Common myeloid progenitor, CD34-positive (primary cell): Measurements from ENCODE around the gene CACNA2D1.

Source experiments
- CTCF ChIA-PET: fragments of 350-600 bp; sonication (Branson Sonifier 250); formaldehyde crosslinking; loops from one replicate; lab custom pipeline; 2021; ENCODE audit warnings: antibody characterized with exemption; lab: Charles Lee
- POLR2A ChIA-PET: fragments of 350-600 bp; sonication (Branson Sonifier 250); formaldehyde crosslinking; loops from one replicate; lab custom pipeline; 2021; ENCODE audit warnings: antibody characterized with exemption; lab: Charles Lee
- DNase-seq, 3 donors: peaks; one replicate each; pipeline versions ENCODE4 v3.0.0 to v3.0.0-alpha.2; 2013
- H3K27ac ChIP-seq, 2 experiments: 1 replicate in 1 of 2; 2 replicates in 1 of 2; pipeline ENCODE4 v1.7.0; 2013; ENCODE audit warnings: inconsistent platforms in 2 of 2, low read length in 2 of 2, mild to moderate bottlenecking in 2 of 2, low read depth in 1 of 2, moderate library complexity in 1 of 2; ENCODE audit not compliant: severe bottlenecking in 2 of 2, insufficient read depth in 1 of 2, poor library complexity in 1 of 2
- H3K27me3 ChIP-seq, 5 experiments: replicated peaks in 2 of 5; 1 replicate in 3 of 5; 2 replicates in 2 of 5; pipeline versions ENCODE4 v1.6.1 to v1.7.0; 2013; ENCODE audit warnings: low read length in 4 of 5, mild to moderate bottlenecking in 2 of 5, moderate library complexity in 2 of 5, inconsistent platforms in 1 of 5; ENCODE audit not compliant: insufficient read depth in 5 of 5, control insufficient read depth in 4 of 5
- H3K36me3 ChIP-seq, 4 experiments: 1 replicate in 2 of 4; 2 replicates in 2 of 4; pipeline versions ENCODE4 v1.6.1 to v1.7.0; 2013; ENCODE audit warnings: low read length in 3 of 4, control low read depth in 1 of 4, mild to moderate bottlenecking in 1 of 4; ENCODE audit not compliant: control insufficient read depth in 4 of 4, insufficient read depth in 4 of 4
- H3K4me1 ChIP-seq, 4 experiments: 1 replicate in 3 of 4; 2 replicates in 1 of 4; pipeline versions ENCODE4 v1.6.1 to v1.7.1; 2013; ENCODE audit warnings: low read length in 3 of 4, mild to moderate bottlenecking in 3 of 4, control low read depth in 1 of 4, inconsistent platforms in 1 of 4, moderate library complexity in 1 of 4; ENCODE audit not compliant: control insufficient read depth in 4 of 4, insufficient read depth in 4 of 4; ENCODE audit errors: control extremely low read depth in 1 of 4
- H3K4me3 ChIP-seq, 7 experiments: 1 replicate in 4 of 7; 2 replicates in 3 of 7; pipeline versions ENCODE4 v1.5.1 to v1.7.0; 2013; ENCODE audit warnings: mild to moderate bottlenecking in 7 of 7, low read length in 6 of 7, moderate library complexity in 6 of 7, inconsistent platforms in 2 of 7, low read depth in 2 of 7, control low read depth in 1 of 7; ENCODE audit not compliant: insufficient read depth in 4 of 7, control insufficient read depth in 1 of 7; ENCODE audit errors: extremely low read depth in 1 of 7
- H3K9me3 ChIP-seq, 5 experiments: 1 replicate in 4 of 5; 2 replicates in 1 of 5; pipeline versions ENCODE4 v1.6.1 to v1.7.1; 2013; ENCODE audit warnings: low read length in 4 of 5, mild to moderate bottlenecking in 2 of 5, inconsistent platforms in 1 of 5, low read depth in 1 of 5, moderate library complexity in 1 of 5; ENCODE audit not compliant: control insufficient read depth in 4 of 5, insufficient read depth in 2 of 5; ENCODE audit errors: control extremely low read depth in 1 of 5
- WGBS: methylation state at CpG from one replicate; pipeline ENCODE4 v1.1.5; 2013; ENCODE audit not compliant: insufficient coverage; 5-methylcytosine and 5-hydroxymethylcytosine counted together

Gene CACNA2D1

DNA sequence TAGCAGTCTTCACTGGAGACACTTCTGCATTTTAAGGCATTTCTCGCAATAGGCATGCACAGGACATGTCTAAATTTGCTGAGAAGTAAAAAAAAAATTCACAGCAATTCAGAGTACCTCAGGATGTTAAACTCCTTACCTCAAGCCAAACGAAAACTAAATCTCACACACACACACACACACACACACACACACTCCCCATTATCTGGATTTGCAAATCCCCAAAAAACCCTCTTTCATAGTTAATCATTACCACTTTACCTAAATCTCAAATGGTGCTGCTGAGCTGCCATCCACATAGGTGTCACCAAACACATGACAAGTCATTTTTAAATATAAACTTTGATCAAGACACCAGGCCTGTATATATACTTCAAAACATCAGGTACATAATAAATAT, 31.8 kb downstream of the CACNA2D1 start:
- ChIA-PET POLR2A (interaction anchor here (0.6 kb wide), 1 partner anchor 360 kb away, joined by 4 read pairs; no protein-coding TSS in a partner anchor), CTCF (no interaction called here)
- Histone ChIP-seq H3K27me3 (no peaks in the 10 kb centered on the region), H3K27ac (no peak overlapping the region), H3K36me3 (no peaks in the 10 kb centered on the region), H3K9me3 (no peaks in the 10 kb centered on the region), H3K4me3 (no peak overlapping the region), H3K4me1 (no peaks in the 10 kb centered on the region)
- WGBS = 100% methylated on average over 1 of the region's 2 CpGs
- DNase-seq = no peak

DNA sequence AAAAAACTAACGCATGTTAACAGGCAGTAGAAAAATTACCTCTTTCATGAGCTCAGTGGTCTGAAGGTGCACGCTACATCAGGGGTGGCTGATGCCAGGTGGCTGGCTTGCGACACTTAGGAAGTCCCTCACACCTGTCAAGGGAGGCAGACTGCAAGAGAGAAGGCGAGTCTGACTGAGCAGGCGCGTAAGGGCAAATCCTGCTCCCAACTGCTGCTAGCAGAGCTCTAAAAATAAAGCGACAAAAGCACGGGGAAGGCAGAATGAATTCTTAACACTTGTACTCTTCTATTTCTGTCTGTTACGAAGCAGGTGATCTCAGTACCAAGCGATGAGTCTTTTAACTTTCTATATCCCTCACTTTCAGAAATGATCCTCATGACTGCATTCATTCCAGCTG, 33.1 kb downstream of the CACNA2D1 start:
- Histone ChIP-seq H3K4me3 (no peak overlapping the region), H3K9me3 (no peaks in the 10 kb centered on the region), H3K36me3 (no peaks in the 10 kb centered on the region), H3K4me1 (no peaks in the 10 kb centered on the region), H3K27ac (no peak overlapping the region), H3K27me3 (no peaks in the 10 kb centered on the region)
- over 99% methylated on average over 10 of the region's 10 CpGs for WGBS
- ChIA-PET POLR2A (no interaction called here), CTCF (interaction anchor here (1.0 kb wide), 1 partner anchor 20 kb away, joined by 4 read pairs; no protein-coding TSS in a partner anchor)
- no peak for DNase-seq

DNA sequence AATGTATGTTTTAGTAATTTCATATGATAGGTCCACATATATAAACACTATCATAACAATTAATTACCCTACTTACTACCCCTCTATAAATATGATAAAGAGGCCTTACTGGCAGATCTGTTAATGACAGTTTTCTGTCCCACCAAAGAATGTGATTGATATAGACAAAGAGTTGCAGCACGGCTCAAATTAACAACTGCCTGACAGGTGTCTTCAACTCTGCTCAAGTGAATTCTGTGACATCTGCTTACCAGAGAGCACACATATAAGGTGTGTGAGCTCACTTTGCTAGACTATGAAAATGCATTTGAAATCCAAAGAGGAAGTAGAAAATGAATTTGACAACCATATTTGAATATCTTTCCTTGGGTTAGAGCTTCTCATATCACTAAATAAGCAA, 36.6 kb downstream of the CACNA2D1 start:
- CTCF ChIA-PET = no interaction called here

DNA sequence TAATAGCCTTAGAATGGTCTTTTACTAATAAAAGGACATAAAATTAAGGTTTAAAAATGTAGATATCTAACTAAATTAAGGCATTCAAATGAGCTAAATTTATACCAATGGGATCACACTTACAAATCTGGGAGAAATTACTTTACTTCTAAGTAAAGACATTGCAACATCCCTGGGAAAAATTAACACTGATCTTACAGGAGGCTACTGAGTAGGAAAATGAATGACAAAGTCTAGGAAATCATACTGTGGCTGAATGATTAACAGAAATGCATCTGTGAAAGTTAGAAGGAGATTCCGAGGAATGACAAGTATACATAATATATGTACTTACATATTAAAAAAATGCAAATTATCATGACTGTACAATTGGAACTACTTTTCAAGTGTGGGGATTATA, 38.3 kb downstream of the CACNA2D1 start:
- ChIA-PET POLR2A (no interaction called here), CTCF (no interaction called here)
- Histone ChIP-seq H3K9me3 (no peaks in the 10 kb centered on the region), H3K4me3 (no peak overlapping the region), H3K4me1 (no peaks in the 10 kb centered on the region), H3K27ac (no peak overlapping the region), H3K36me3 (no peaks in the 10 kb centered on the region), H3K27me3 (no peaks in the 10 kb centered on the region)
- WGBS = no CpG with 5 or more reads among the region's 1 CpG
- DNase-seq = no peak

More for the DNA sequence above, 36.6 kb downstream of the CACNA2D1 start:
- Histone ChIP-seq H3K4me1 (no peaks in the 10 kb centered on the region), H3K27me3 (no peaks in the 10 kb centered on the region), H3K36me3 (no peaks in the 10 kb centered on the region), H3K27ac (no peak overlapping the region), H3K9me3 (no peaks in the 10 kb centered on the region), H3K4me3 (no peak overlapping the region)
- POLR2A ChIA-PET = no interaction called here
- no peak for DNase-seq
- WGBS = 100% methylated on average over 1 of the region's 1 CpG

DNA sequence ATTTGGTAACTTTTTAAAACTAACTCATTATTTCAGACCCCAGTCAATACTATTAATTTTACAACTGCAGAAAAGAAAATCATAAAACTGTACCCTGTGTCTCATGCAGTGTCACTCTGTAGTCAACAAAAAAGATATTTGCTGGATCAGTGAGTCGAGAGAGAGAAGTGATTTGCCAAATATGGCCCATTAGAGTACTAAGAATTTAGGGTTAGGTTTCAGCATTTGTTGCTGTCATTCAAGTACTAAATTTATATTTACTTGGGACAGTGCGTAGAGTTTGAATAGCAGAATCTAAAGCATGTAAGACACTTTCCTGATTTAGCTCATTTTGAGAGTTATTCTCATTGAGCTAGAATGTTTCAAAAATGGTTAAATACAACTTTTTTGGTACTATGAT, 38.9 kb downstream of the CACNA2D1 start:
- Histone ChIP-seq H3K27ac (no peak overlapping the region), H3K9me3 (no peaks in the 10 kb centered on the region), H3K36me3 (no peaks in the 10 kb centered on the region), H3K4me3 (no peak overlapping the region), H3K4me1 (no peaks in the 10 kb centered on the region), H3K27me3 (no peaks in the 10 kb centered on the region)
- ChIA-PET POLR2A (no interaction called here), CTCF (no interaction called here)
- no peak for DNase-seq
- 100% methylated on average over 1 of the region's 2 CpGs for WGBS

DNA sequence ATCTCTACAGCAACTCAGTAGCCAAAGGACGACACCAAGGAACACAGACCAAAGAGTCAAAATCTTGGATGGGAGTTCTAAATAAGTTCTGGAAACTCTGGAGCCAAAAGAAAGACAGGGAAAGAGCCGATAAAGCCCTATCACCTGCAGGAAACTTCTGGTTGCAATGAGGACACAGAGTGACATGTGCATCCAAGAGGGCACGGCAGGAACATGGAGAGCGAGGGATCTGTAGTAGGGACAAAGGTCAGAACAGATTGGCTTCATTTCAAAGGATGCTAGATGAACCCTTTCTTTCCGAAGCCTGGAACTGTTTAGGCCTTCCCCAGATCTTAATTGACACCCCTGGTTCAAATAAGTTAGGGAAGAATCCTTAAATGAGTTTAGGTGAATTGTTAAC, 39.5 kb downstream of the CACNA2D1 start:
- Histone ChIP-seq H3K9me3 (no peaks in the 10 kb centered on the region), H3K4me1 (no peaks in the 10 kb centered on the region), H3K4me3 (no peak overlapping the region), H3K27ac (no peak overlapping the region), H3K36me3 (no peaks in the 10 kb centered on the region), H3K27me3 (no peaks in the 10 kb centered on the region)
- no peak for DNase-seq
- ChIA-PET CTCF (no interaction called here), POLR2A (no interaction called here)
- 93% methylated on average over 3 of the region's 5 CpGs for WGBS

DNA sequence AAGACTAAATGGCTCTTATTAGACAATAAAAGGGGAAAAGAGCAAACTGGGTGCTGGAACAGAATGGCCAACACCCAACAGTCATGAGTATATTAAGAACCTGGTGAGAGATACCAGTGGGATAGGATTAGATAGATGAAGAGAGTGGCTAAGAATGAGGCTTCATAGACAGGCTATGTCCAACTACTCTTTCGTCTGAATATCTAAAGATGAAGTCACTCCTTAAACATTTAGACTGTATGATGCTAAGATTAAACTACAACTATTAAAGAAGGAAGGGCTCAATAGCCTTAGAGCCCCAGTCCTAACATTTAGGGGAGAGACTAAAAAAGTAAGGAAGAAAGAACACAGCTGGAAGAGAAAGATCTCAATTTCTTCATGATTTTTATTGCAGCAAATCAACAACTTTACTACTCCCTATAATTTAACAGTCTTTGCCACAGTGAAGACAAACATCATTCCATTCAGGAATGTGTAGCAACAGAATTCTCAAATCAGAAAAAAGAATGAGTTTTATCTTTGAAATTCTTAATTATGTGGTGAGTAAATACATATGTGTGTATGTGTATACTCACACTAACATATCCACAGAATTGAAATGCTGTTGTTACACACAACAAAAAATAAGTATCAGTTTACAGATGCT, 45.6 kb downstream of the CACNA2D1 start:
- Histone ChIP-seq H3K9me3 (no peaks in the 10 kb centered on the region), H3K27me3 (no peaks in the 10 kb centered on the region), H3K4me1 (no peaks in the 10 kb centered on the region), H3K36me3 (no peaks in the 10 kb centered on the region), H3K4me3 (no peak overlapping the region), H3K27ac (no peak overlapping the region)
- WGBS = no CpG with 5 or more reads among the region's 1 CpG
- DNase-seq = no peak
- ChIA-PET POLR2A (no interaction called here), CTCF (no interaction called here)
